Mesendoderm (in vitro differentiated cells): ENCODE results near the gene TBC1D4.

Experiments
- DNase-seq: peaks from one replicate; pipeline ENCODE4 v3.0.0; 2013
- H2AK5ac ChIP-seq: 2 replicates; pipeline ENCODE4 v1.6.1; 2013; ENCODE audit warnings: low read length, inconsistent platforms
- H2BK120ac ChIP-seq: 2 replicates; pipeline ENCODE4 v1.6.1; 2013; ENCODE audit warnings: low read depth, mild to moderate bottlenecking, low read length, moderate library complexity, mixed read lengths
- H2BK15ac ChIP-seq: replicated peaks from 2 replicates; pipeline ENCODE4 v1.6.1; 2013; ENCODE audit warnings: low read depth, mild to moderate bottlenecking, moderate library complexity
- H2BK5ac ChIP-seq: 2 replicates; pipeline ENCODE4 v1.6.1; 2013; ENCODE audit warnings: low read length, inconsistent platforms
- H3K18ac ChIP-seq: 2 replicates; pipeline ENCODE4 v1.6.1; 2013; ENCODE audit warnings: mild to moderate bottlenecking, low read length, mixed read lengths
- H3K23ac ChIP-seq: one replicate; pipeline ENCODE4 v1.6.1; 2013; ENCODE audit warnings: low read length
- H3K27ac ChIP-seq: 2 replicates; pipeline ENCODE4 v1.5.1; 2013; ENCODE audit warnings: low read depth, mild to moderate bottlenecking, inconsistent platforms, low read length, moderate library complexity
- H3K27me3 ChIP-seq: 2 replicates; pipeline ENCODE4 v1.6.1; 2013; ENCODE audit warnings: low read length, control low read depth, mild to moderate bottlenecking, inconsistent platforms; ENCODE audit not compliant: insufficient read depth, poor library complexity
- H3K36me3 ChIP-seq: 2 replicates; pipeline ENCODE4 v1.6.1; 2013; ENCODE audit warnings: low read length, inconsistent platforms; ENCODE audit not compliant: control insufficient read depth, insufficient read depth
- H3K4ac ChIP-seq: one replicate; pipeline ENCODE4 v1.6.1; 2013; ENCODE audit warnings: low read depth, mild to moderate bottlenecking, low read length, moderate library complexity
- H3K4me1 ChIP-seq: 2 replicates; pipeline ENCODE4 v1.6.1; 2013; ENCODE audit warnings: low read depth, low read length, inconsistent platforms; ENCODE audit not compliant: control insufficient read depth
- H3K4me2 ChIP-seq: 2 replicates; pipeline ENCODE4 v1.6.1; 2013; ENCODE audit warnings: low read length
- H3K4me3 ChIP-seq: 2 replicates; pipeline ENCODE4 v1.5.1; 2013; ENCODE audit warnings: mild to moderate bottlenecking, low read length
- H3K56ac ChIP-seq: one replicate; pipeline ENCODE4 v1.6.1; 2013; ENCODE audit warnings: low read length
- H3K79me1 ChIP-seq: 2 replicates; pipeline ENCODE4 v1.6.1; 2013; ENCODE audit warnings: low read length, inconsistent platforms
- H3K79me2 ChIP-seq: 2 replicates; pipeline ENCODE4 v1.6.1; 2013; ENCODE audit warnings: mild to moderate bottlenecking, low read length; ENCODE audit not compliant: control insufficient read depth, insufficient read depth
- H3K9ac ChIP-seq: 2 replicates; pipeline ENCODE4 v1.6.1; 2013; ENCODE audit warnings: low read length, inconsistent platforms
- H4K5ac ChIP-seq: one replicate; pipeline ENCODE4 v1.6.1; 2013; ENCODE audit warnings: low read length
- H4K8ac ChIP-seq: one replicate; pipeline ENCODE4 v1.6.1; 2013; ENCODE audit warnings: low read depth, mild to moderate bottlenecking, control low read depth, low read length, moderate library complexity
- WGBS: extraction: QIAGEN DNeasy Blood & Tissue Kit; methylation state at CpG from one replicate; pipeline ENCODE4 v1.1.7; 2013; ENCODE audit warnings: low lambda C conversion rate, missing lambda C conversion rate; ENCODE audit not compliant: insufficient coverage; ENCODE audit errors: extremely low coverage; 5-methylcytosine and 5-hydroxymethylcytosine counted together

The TBC1D4 gene

DNA sequence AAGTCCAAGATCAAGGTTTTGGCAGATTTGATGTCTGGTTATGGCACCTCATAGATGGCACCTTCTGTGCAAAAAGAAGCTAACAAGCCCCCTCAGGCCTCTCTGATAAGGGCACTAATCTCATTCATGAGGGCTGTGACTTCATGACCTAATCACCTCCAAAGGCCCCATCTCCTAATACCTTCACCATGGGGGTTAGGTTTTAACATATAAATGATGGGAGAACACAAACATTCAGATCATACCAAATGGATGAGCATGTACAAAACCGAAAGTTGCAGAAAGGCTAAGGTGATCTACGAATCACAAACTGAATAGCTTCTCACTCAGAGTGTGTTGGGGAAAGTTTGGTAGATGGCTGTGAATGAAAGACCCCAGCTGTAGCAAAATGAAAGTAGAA lies 217.4 kb downstream of the TBC1D4 start:
- Histone ChIP-seq H3K9ac (no peak overlapping the region), H4K5ac (no peak overlapping the region), H2BK15ac (no peak overlapping the region), H3K4me3 (no peak overlapping the region), H2BK120ac (no peak overlapping the region), H3K18ac (no peak overlapping the region), H3K36me3 (no peaks in the 10 kb centered on the region), H3K79me2 (no peaks in the 10 kb centered on the region), H3K4ac (no peak overlapping the region), H3K56ac (no peak overlapping the region), H3K27me3 (no peaks in the 10 kb centered on the region), H3K4me2 (no peak overlapping the region), H4K8ac (no peak overlapping the region), H3K4me1 (no peaks in the 10 kb centered on the region), H2BK5ac (no peak overlapping the region), H3K27ac (no peak overlapping the region), H3K79me1 (no peaks in the 10 kb centered on the region), H2AK5ac (no peak overlapping the region), H3K23ac (no peak overlapping the region)
- peak; percentile 90 for DNase-seq
- no CpG with 5 or more reads among the region's 2 CpGs for WGBS

- no peaks in the 10 kb centered on the region for H3K79me2 ChIP-seq
- no peak overlapping the region for H4K5ac ChIP-seq
- H3K4me1 ChIP-seq: no peaks in the 10 kb centered on the region
- no peak overlapping the region for H3K9ac ChIP-seq
- no peak overlapping the region for H3K18ac ChIP-seq
- no peak for DNase-seq
- H2AK5ac ChIP-seq: no peak overlapping the region
- no peaks in the 10 kb centered on the region for H3K79me1 ChIP-seq
- no peaks in the 10 kb centered on the region for H3K36me3 ChIP-seq
- no peak overlapping the region for H2BK5ac ChIP-seq
- H3K4me3 ChIP-seq: no peak overlapping the region
- no peak overlapping the region for H2BK15ac ChIP-seq
- H4K8ac ChIP-seq: no peak overlapping the region
- H2BK120ac ChIP-seq: no peak overlapping the region
- H3K4ac ChIP-seq: no peak overlapping the region
- H3K4me2 ChIP-seq: no peak overlapping the region
- H3K23ac ChIP-seq: no peak overlapping the region
- H3K27ac ChIP-seq: no peak overlapping the region
- H3K27me3 ChIP-seq: no peaks in the 10 kb centered on the region
- no CpG with 5 or more reads among the region's 1 CpG for WGBS
- no peak overlapping the region for H3K56ac ChIP-seq
Measured at GRCh38 chr13:75263741-75264407, 218.1 kb downstream of the TBC1D4 start.

DNA sequence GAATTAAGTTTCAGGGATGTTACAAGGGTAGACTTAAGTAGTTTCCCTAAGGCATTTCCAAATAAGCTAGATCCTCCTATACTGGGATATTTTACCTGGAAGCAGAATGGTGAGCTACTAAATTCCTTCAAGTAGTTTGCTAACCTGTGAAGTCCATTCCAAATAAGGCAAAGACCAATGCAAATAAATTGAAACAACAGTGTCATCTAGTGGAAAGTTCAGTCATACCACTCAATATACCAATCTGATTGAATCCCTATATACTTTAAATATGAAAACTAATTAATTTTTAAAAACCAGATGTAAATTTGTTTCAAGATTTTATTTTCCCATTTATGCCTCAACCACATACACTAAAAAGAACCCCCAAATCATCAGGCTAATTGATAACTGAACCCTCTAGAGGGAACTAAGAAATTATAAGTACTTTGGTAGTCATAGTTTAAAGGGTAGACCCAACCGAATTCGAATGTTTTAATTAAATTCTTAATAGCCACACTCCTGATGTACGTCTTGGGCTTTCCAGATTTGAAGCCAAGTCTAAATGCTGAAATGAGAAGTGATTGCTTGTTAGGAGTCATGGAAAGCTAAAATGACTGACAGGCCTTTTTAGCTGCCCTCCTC lies 223.7 kb downstream of the TBC1D4 start:
- Histone ChIP-seq H3K36me3 (no peaks in the 10 kb centered on the region), H2BK15ac (no peak overlapping the region), H3K18ac (no peak overlapping the region), H4K5ac (no peak overlapping the region), H3K79me1 (no peaks in the 10 kb centered on the region), H3K56ac (no peak overlapping the region), H3K4me1 (no peaks in the 10 kb centered on the region), H3K4me2 (no peak overlapping the region), H3K79me2 (no peaks in the 10 kb centered on the region), H3K4me3 (no peak overlapping the region), H3K23ac (no peak overlapping the region), H2BK5ac (no peak overlapping the region), H3K27me3 (no peaks in the 10 kb centered on the region), H2AK5ac (no peak overlapping the region), H4K8ac (no peak overlapping the region), H3K27ac (no peak overlapping the region), H2BK120ac (no peak overlapping the region), H3K4ac (no peak overlapping the region), H3K9ac (no peak overlapping the region)
- no CpG with 5 or more reads among the region's 3 CpGs for WGBS
- peak; percentile 65 for DNase-seq

DNA sequence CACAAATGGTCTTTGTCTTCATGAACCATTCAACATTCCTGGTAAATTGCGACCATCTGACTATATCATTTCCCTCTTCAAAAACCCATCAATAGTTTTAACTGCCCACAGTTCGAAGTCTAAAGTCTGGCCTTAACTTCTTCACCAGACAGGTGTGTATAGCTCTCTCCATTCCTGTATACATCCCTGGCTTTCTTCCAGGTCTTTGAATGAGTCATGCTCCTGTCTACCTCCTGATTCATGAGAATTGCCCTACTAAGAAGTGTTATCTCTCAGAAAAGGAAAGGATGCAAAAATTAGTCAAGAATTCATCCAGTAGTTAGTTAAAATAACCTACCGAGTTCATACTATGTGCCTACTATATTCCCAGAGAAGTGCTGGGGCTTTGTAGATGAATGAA lies 225.0 kb downstream of the TBC1D4 start:
- DNase-seq: no peak
- H3K9ac ChIP-seq: no peak overlapping the region
- no peak overlapping the region for H3K4me3 ChIP-seq
- H2AK5ac ChIP-seq: no peak overlapping the region
- no peak overlapping the region for H2BK15ac ChIP-seq
- no peaks in the 10 kb centered on the region for H3K27me3 ChIP-seq
- no peak overlapping the region for H4K5ac ChIP-seq
- no CpG with 5 or more reads among the region's 3 CpGs for WGBS
- no peak overlapping the region for H3K23ac ChIP-seq
- no peaks in the 10 kb centered on the region for H3K36me3 ChIP-seq
- H4K8ac ChIP-seq: no peak overlapping the region
- no peak overlapping the region for H2BK120ac ChIP-seq
- H3K18ac ChIP-seq: no peak overlapping the region
- no peak overlapping the region for H2BK5ac ChIP-seq
- H3K79me1 ChIP-seq: no peaks in the 10 kb centered on the region
- H3K56ac ChIP-seq: no peak overlapping the region
- H3K4me2 ChIP-seq: no peak overlapping the region
- no peaks in the 10 kb centered on the region for H3K79me2 ChIP-seq
- no peak overlapping the region for H3K4ac ChIP-seq
- no peak overlapping the region for H3K27ac ChIP-seq
- no peaks in the 10 kb centered on the region for H3K4me1 ChIP-seq

DNA sequence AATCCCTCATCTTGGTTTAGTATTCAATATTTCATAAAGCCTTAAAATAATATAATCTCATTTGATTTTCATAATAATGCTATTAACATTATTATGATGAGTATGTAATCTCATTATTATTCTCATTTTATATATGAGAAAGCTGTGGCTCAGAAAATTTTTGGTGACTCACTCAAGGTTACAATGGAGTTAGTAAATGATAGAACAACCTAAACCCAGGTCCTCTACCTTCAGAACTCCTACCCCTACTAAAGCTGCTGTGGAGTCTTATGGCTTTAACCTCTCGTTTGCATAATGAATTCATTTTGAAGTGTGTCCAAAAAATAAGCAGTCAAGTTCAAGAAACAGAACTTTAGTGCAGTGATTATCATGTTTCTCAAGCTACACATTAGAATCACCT lies 226.3 kb downstream of the TBC1D4 start:
- Histone ChIP-seq H3K27me3 (no peaks in the 10 kb centered on the region), H3K36me3 (no peaks in the 10 kb centered on the region), H3K4me2 (no peak overlapping the region), H3K56ac (no peak overlapping the region), H2BK120ac (no peak overlapping the region), H3K79me1 (no peaks in the 10 kb centered on the region), H3K23ac (no peak overlapping the region), H2BK15ac (no peak overlapping the region), H2BK5ac (no peak overlapping the region), H3K4me1 (no peaks in the 10 kb centered on the region), H3K79me2 (no peaks in the 10 kb centered on the region), H3K9ac (no peak overlapping the region), H4K5ac (no peak overlapping the region), H3K18ac (no peak overlapping the region), H3K4me3 (no peak overlapping the region), H3K4ac (no peak overlapping the region), H3K27ac (no peak overlapping the region), H4K8ac (no peak overlapping the region), H2AK5ac (no peak overlapping the region)
- no peak for DNase-seq
- no CpG with 5 or more reads among the region's 1 CpG for WGBS

GRCh38 chr13:75255147-75255546 lies 226.8 kb downstream of the TBC1D4 start:
- Histone ChIP-seq H3K27ac (no peak overlapping the region), H3K56ac (no peak overlapping the region), H3K4me2 (no peak overlapping the region), H3K27me3 (no peaks in the 10 kb centered on the region), H3K79me1 (no peaks in the 10 kb centered on the region), H2BK120ac (no peak overlapping the region), H2BK5ac (no peak overlapping the region), H4K8ac (no peak overlapping the region), H3K79me2 (no peaks in the 10 kb centered on the region), H4K5ac (no peak overlapping the region), H2AK5ac (no peak overlapping the region), H3K36me3 (no peaks in the 10 kb centered on the region), H2BK15ac (no peak overlapping the region), H3K18ac (no peak overlapping the region), H3K9ac (no peak overlapping the region), H3K23ac (no peak overlapping the region), H3K4me1 (no peaks in the 10 kb centered on the region), H3K4me3 (no peak overlapping the region), H3K4ac (no peak overlapping the region)
- no peak for DNase-seq
- whole genome bisulfite sequencing: no CpG with 5 or more reads among the region's 6 CpGs
